H9 (cell line): Measurements from ENCODE around the gene DCAF6. TPM values are rescaled to one million over a fixed set of nuclear protein-coding genes. Genes with fewer than 3 reads are reported as not detected.

Experiments
- DNase-seq: peaks from one replicate; pipeline ENCODE4 v3.0.0-alpha.2; 2017
- H2AFZ ChIP-seq: one replicate; pipeline ENCODE4 v1.6.1; 2013; ENCODE audit warnings: mild to moderate bottlenecking, low read length, control low read depth, moderate library complexity
- H2AK5ac ChIP-seq: 2 replicates; pipeline ENCODE4 v1.6.1; 2013; ENCODE audit warnings: low read length, control low read depth, mixed read lengths; ENCODE audit not compliant: insufficient read length
- H2BK120ac ChIP-seq: one replicate; pipeline ENCODE4 v1.6.1; 2013; ENCODE audit warnings: low read depth, mild to moderate bottlenecking, low read length, control low read depth, inconsistent platforms; ENCODE audit not compliant: poor library complexity, severe bottlenecking
- H2BK12ac ChIP-seq: 2 replicates; pipeline ENCODE4 v1.6.1; 2013; ENCODE audit warnings: low read length, control low read depth, mixed read lengths, low read depth; ENCODE audit not compliant: insufficient read length
- H2BK15ac ChIP-seq: 2 replicates; pipeline ENCODE4 v1.6.1; 2013; ENCODE audit warnings: low read depth, low read length, control low read depth
- H2BK20ac ChIP-seq: one replicate; pipeline ENCODE4 v1.6.1; 2013; ENCODE audit warnings: low read depth, mild to moderate bottlenecking, low read length, control low read depth, inconsistent platforms; ENCODE audit not compliant: poor library complexity, severe bottlenecking
- H2BK5ac ChIP-seq: 2 replicates; pipeline ENCODE4 v1.6.1; 2013; ENCODE audit warnings: low read length, control low read depth, mixed read lengths; ENCODE audit not compliant: insufficient read length
- H3K14ac ChIP-seq: 2 replicates; pipeline ENCODE4 v1.6.1; 2013; ENCODE audit warnings: low read length, control low read depth; ENCODE audit not compliant: insufficient read depth
- H3K18ac ChIP-seq: 2 replicates; pipeline ENCODE4 v1.6.1; 2013; ENCODE audit warnings: low read depth, mild to moderate bottlenecking, mixed read lengths, low read length, control low read depth; ENCODE audit not compliant: insufficient read length
- H3K23ac ChIP-seq: 2 replicates; pipeline ENCODE4 v1.6.1; 2013; ENCODE audit warnings: low read length, control low read depth, mixed read lengths, low read depth; ENCODE audit not compliant: insufficient read length
- H3K23me2 ChIP-seq: 2 replicates; pipeline ENCODE4 v1.6.1; 2013; ENCODE audit warnings: low read depth, mild to moderate bottlenecking, mixed read lengths, low read length, control low read depth; ENCODE audit not compliant: insufficient read length, poor library complexity, severe bottlenecking
- H3K27ac ChIP-seq: 2 replicates; pipeline ENCODE4 v1.5.1; 2013; ENCODE audit warnings: low read length, control low read depth, mixed read lengths, low read depth; ENCODE audit not compliant: insufficient read length
- H3K27me3 ChIP-seq: 2 replicates; pipeline ENCODE4 v1.6.1; 2013; ENCODE audit warnings: low read length, control low read depth, inconsistent platforms; ENCODE audit not compliant: insufficient read depth
- H3K4ac ChIP-seq: 2 replicates; pipeline ENCODE4 v1.6.1; 2013; ENCODE audit warnings: low read depth, mild to moderate bottlenecking, control low read depth, inconsistent platforms, low read length, moderate library complexity
- H3K4me1 ChIP-seq: 2 replicates; pipeline ENCODE4 v1.6.1; 2013; ENCODE audit warnings: low read length, control low read depth, inconsistent platforms; ENCODE audit not compliant: insufficient read depth
- H3K4me2 ChIP-seq: 2 replicates; pipeline ENCODE4 v1.6.1; 2013; ENCODE audit warnings: low read length, control low read depth, mixed read lengths; ENCODE audit not compliant: insufficient read length, insufficient read depth
- H3K56ac ChIP-seq: 2 replicates; pipeline ENCODE4 v1.6.1; 2013; ENCODE audit warnings: low read depth, mild to moderate bottlenecking, mixed read lengths, low read length, control low read depth; ENCODE audit not compliant: insufficient read length
- H3K79me1 ChIP-seq: 2 replicates; pipeline ENCODE4 v1.6.1; 2013; ENCODE audit warnings: low read depth, mild to moderate bottlenecking, moderate library complexity, low read length, control low read depth, inconsistent platforms; ENCODE audit not compliant: insufficient read depth, poor library complexity, severe bottlenecking
- H3K79me2 ChIP-seq: 2 replicates; pipeline ENCODE4 v1.6.1; 2013; ENCODE audit warnings: low read length, control low read depth, inconsistent platforms; ENCODE audit not compliant: insufficient read depth
- H3K9ac ChIP-seq: 2 replicates; pipeline ENCODE4 v1.6.1; 2013; ENCODE audit warnings: low read length, control low read depth, mixed read lengths; ENCODE audit not compliant: insufficient read length; ENCODE audit errors: extremely low read depth
- H3K9me3 ChIP-seq: one replicate; pipeline ENCODE4 v1.6.1; 2013; ENCODE audit warnings: low read depth, low read length, inconsistent platforms; ENCODE audit not compliant: control insufficient read depth
- H3T11ph ChIP-seq: one replicate; pipeline ENCODE4 v1.6.1; 2013; ENCODE audit warnings: mild to moderate bottlenecking, low read length, control low read depth, inconsistent platforms
- H4K20me1 ChIP-seq: one replicate; pipeline ENCODE4 v1.6.1; 2013; ENCODE audit not compliant: control insufficient read depth, insufficient read length, insufficient read depth
- H4K5ac ChIP-seq: 2 replicates; pipeline ENCODE4 v1.6.1; 2013; ENCODE audit warnings: low read depth, mild to moderate bottlenecking, mixed read lengths, low read length, control low read depth; ENCODE audit not compliant: insufficient read length
- H4K8ac ChIP-seq: replicated peaks from 2 replicates; pipeline ENCODE4 v1.6.1; 2013; ENCODE audit warnings: low read length, control low read depth, mixed read lengths, low read depth; ENCODE audit not compliant: insufficient read length
- H4K91ac ChIP-seq: 2 replicates; pipeline ENCODE4 v1.6.1; 2013; ENCODE audit warnings: low read depth, mild to moderate bottlenecking, moderate library complexity, mixed read lengths, low read length, control low read depth; ENCODE audit not compliant: insufficient read length
- H3K27ac Mint-ChIP-seq, 3 experiments: 2 replicates in 2 of 3; 3 replicates in 1 of 3; pipeline ENCODE4 v1.8.0; 2020 to 2021; ENCODE audit warnings: mixed read lengths in 3 of 3, mild to moderate bottlenecking in 1 of 3, moderate library complexity in 1 of 3
- H3K27me3 Mint-ChIP-seq: 2 replicates; pipeline ENCODE4 v1.8.0; 2021; ENCODE audit warnings: low read depth, mild to moderate bottlenecking, moderate library complexity, mixed read lengths
- H3K36me3 Mint-ChIP-seq, 3 experiments: 2 replicates in 2 of 3; 3 replicates in 1 of 3; pipeline ENCODE4 v1.8.0; 2020 to 2021; ENCODE audit warnings: low read depth in 3 of 3, mixed read lengths in 3 of 3; ENCODE audit not compliant: insufficient read depth in 1 of 3
- H3K4me1 Mint-ChIP-seq, 2 experiments: 2 replicates each; pipeline ENCODE4 v1.8.0; 2020; ENCODE audit warnings: mixed read lengths in 2 of 2
- H3K4me3 Mint-ChIP-seq, 2 experiments: 2 replicates in 1 of 2; 3 replicates in 1 of 2; pipeline ENCODE4 v1.8.0; 2020 to 2021; ENCODE audit warnings: mild to moderate bottlenecking in 2 of 2, mixed read lengths in 2 of 2, moderate library complexity in 1 of 2
- H3K9me3 Mint-ChIP-seq, 2 experiments: 2 replicates in 1 of 2; 3 replicates in 1 of 2; pipeline ENCODE4 v1.8.0; 2020; ENCODE audit warnings: mild to moderate bottlenecking in 2 of 2, mixed read lengths in 2 of 2, moderate library complexity in 1 of 2
- CTCF ChIP-seq: fragments of 200-600 bp; sonication (generic); conservative IDR thresholded peaks from 3 replicates; pipeline ENCODE4 v1.8.0; 2021; ENCODE audit warnings: antibody characterized with exemption, mild to moderate bottlenecking
- total RNA-seq: library from RNA; stranded (reverse); gene quantifications from 2 replicates; pipeline ENCODE4 v1.2.1, GENCODE V29; 2021

Gene DCAF6
- total RNA-seq, 1 experiment from 2014 or later: 16.0 TPM

DNA sequence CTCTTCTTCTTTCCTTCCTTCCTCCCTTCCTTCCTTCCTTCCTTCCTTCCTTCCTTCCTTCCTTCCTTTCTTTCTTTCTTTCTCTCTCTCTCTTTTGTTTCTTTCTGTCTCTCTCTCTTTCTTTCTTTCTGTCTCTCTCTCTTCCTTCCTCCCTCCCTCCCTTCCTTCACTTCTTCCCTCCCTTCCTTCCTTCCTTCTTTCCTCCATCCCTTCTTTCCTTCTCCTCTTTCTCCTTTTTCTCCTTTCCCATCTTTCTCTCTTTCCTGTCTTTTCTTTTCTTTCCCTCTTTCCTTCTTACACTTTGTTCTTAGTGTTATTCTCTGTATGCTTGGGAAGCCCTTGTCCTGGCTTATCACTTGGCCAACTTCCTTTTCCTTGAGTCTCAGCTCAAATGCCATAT lies 72.8 kb downstream of the DCAF6 start:
- Histone ChIP-seq H4K8ac (no peak overlapping the region), H3K4me2 (no peak overlapping the region), H2BK15ac (no peak overlapping the region), H2BK20ac (no peak overlapping the region), H4K5ac (no peak overlapping the region), H3K4me1 (no peaks in the 10 kb centered on the region), H3K18ac (no peak overlapping the region), H3K27me3 (no peaks in the 10 kb centered on the region), H3T11ph (no peak overlapping the region), H3K9ac (no peak overlapping the region), H2BK12ac (no peak overlapping the region), H3K23ac (no peak overlapping the region), H3K14ac (no peak overlapping the region), H2BK120ac (no peak overlapping the region), H2AK5ac (no peak overlapping the region), H4K20me1 (no peaks in the 10 kb centered on the region), H3K79me1 (no peaks in the 10 kb centered on the region), H3K4ac (no peak overlapping the region), H3K79me2 (no peaks in the 10 kb centered on the region), H2BK5ac (no peak overlapping the region), H4K91ac (no peak overlapping the region), H3K27ac (no peak overlapping the region), H3K9me3 (no peaks in the 10 kb centered on the region), H3K23me2 (no peaks in the 10 kb centered on the region), H3K56ac (no peak overlapping the region), H2AFZ (no peak overlapping the region)
- DNase-seq: no peak
- Mint-ChIP-seq H3K27ac (peak overlapping the region in 2 of 3 experiments; percentile 25 to 56; a peak in 2 of 7 replicates), H3K27me3 (no peaks in the 10 kb centered on the region), H3K4me3 (no peak overlapping the region), H3K36me3 (peaks cover 1 to 20% (median 19%) of the 10 kb centered on the region in 3 experiments; a peak in 5 of 7 replicates), H3K4me1 (peaks cover 0 to 5% of the 10 kb centered on the region in 2 experiments; a peak in 1 of 4 replicates), H3K9me3 (no peaks in the 10 kb centered on the region)
- no peak for TF ChIP-seq CTCF
